Measurements from ENCODE around the gene AFG1L. TPM values are rescaled to one million over a fixed set of nuclear protein-coding genes. Genes with fewer than 3 reads are reported as not detected.

Gene AFG1L
- total RNA-seq, 2 donors from 2014 or later, result 2.9 to 4.1 TPM

GRCh38 chr6:108359901-108360882 is 65.3 kb downstream of the AFG1L start:
- no peaks in the 10 kb centered on the region for H3K27me3 ChIP-seq
- DNase-seq (ENCODE audit: low spot score), result no peak
- TF ChIP-seq, protein P1, sequence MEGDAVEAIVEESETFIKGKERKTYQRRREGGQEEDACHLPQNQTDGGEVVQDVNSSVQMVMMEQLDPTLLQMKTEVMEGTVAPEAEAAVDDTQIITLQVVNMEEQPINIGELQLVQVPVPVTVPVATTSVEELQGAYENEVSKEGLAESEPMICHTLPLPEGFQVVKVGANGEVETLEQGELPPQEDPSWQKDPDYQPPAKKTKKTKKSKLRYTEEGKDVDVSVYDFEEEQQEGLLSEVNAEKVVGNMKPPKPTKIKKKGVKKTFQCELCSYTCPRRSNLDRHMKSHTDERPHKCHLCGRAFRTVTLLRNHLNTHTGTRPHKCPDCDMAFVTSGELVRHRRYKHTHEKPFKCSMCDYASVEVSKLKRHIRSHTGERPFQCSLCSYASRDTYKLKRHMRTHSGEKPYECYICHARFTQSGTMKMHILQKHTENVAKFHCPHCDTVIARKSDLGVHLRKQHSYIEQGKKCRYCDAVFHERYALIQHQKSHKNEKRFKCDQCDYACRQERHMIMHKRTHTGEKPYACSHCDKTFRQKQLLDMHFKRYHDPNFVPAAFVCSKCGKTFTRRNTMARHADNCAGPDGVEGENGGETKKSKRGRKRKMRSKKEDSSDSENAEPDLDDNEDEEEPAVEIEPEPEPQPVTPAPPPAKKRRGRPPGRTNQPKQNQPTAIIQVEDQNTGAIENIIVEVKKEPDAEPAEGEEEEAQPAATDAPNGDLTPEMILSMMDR (IDR thresholded peaks at IDR 0.05), result no peak
- no peak overlapping the region for H3K4me3 ChIP-seq
- no peaks in the 10 kb centered on the region for H3K36me3 ChIP-seq
- no peaks in the 10 kb centered on the region for H3K4me1 ChIP-seq
- H3K27ac ChIP-seq, result no peak overlapping the region
- no peaks in the 10 kb centered on the region for H3K9me3 ChIP-seq

DNA sequence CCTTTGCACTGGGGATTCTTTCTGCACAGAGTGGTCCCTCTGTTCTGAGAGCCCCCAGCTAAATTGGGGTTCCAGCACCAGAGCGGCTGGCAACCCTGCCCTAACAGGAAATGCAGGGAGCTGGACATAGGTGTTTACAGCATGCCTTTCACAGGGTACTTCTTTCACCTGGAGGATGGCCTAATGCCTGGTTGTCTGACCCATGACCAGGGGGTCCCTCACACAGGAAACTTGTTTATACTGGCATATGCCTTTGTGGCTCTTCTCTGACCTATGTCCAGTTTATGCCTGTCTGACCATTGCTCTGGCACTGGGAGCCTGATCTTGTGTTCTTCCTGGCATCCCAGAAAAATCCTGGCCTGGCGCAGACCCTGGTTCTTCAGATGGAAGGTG is 66.1 kb downstream of the AFG1L start:
- no peaks in the 10 kb centered on the region for H3K4me1 ChIP-seq
- no peak overlapping the region for H3K4me3 ChIP-seq
- DNase-seq (ENCODE audit: low spot score), result no peak
- H3K27ac ChIP-seq, result no peak overlapping the region
- no peaks in the 10 kb centered on the region for H3K27me3 ChIP-seq
- no peaks in the 10 kb centered on the region for H3K36me3 ChIP-seq
- no peaks in the 10 kb centered on the region for H3K9me3 ChIP-seq
- TF ChIP-seq, protein P1 (IDR thresholded peaks at IDR 0.05), result no peak

GRCh38 chr6:108361312-108361932 is 66.6 kb downstream of the AFG1L start:
- Histone ChIP-seq H3K36me3 (no peaks in the 10 kb centered on the region), H3K4me3 (no peak overlapping the region), H3K4me1 (no peaks in the 10 kb centered on the region), H3K27me3 (no peaks in the 10 kb centered on the region), H3K9me3 (no peaks in the 10 kb centered on the region), H3K27ac (no peak overlapping the region)
- DNase-seq (ENCODE audit: low spot score), result no peak
- TF ChIP-seq, protein P1 (IDR thresholded peaks at IDR 0.05), result no peak

DNA sequence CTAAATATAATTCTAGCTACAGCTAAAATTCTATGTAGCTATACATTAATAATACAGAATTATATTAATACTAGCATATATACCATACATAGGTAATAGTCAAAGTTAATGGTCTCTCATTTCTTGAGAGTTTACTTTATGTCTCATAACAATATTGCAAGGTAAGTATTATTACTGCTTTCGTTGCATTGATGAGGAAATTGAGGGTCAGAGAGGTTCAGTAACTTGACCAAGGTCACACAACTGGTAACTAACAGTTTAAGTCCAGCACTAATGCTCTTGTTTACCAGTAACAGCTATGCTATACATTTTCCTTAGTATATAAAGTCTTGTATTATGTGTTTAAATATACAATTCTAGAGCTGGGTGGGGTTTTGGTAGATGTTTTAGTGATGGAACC is 67.6 kb downstream of the AFG1L start:
- Histone ChIP-seq H3K4me3 (no peak overlapping the region), H3K27me3 (no peaks in the 10 kb centered on the region), H3K36me3 (no peaks in the 10 kb centered on the region), H3K9me3 (no peaks in the 10 kb centered on the region), H3K4me1 (no peaks in the 10 kb centered on the region), H3K27ac (no peak overlapping the region)
- TF ChIP-seq, protein P1 (IDR thresholded peaks at IDR 0.05), result no peak
- no peak for DNase-seq (ENCODE audit: low spot score)

DNA sequence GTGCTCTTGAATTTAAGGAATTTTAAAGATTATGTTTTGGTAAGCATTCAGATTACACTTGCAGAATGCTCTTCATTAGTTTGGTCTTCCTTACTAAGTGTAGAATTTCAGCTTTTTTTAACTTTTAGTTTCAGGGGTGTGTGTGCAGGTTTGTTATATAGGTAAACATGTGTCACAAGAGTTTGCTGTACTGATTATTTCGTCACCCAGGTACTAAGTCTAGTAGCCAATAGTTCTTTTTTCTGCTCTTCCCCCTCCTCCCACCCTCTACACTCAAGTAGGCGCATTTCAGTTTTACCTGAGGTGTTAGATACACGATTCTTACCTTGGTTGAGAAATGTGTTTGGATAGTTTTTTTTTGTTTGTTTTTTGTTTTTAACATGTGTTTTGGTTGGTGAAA is 68.3 kb downstream of the AFG1L start:
- no peak for DNase-seq (ENCODE audit: low spot score)
- Histone ChIP-seq H3K36me3 (no peaks in the 10 kb centered on the region), H3K27me3 (no peaks in the 10 kb centered on the region), H3K4me3 (no peak overlapping the region), H3K4me1 (no peaks in the 10 kb centered on the region), H3K9me3 (no peaks in the 10 kb centered on the region), H3K27ac (no peak overlapping the region)
- TF ChIP-seq, protein P1 (IDR thresholded peaks at IDR 0.05), result no peak
